ENCODE data around the gene HLX.
A peak's percentile ranks its signal among the peaks of the same experiment; 100 is the strongest.

The HLX gene

DNA sequence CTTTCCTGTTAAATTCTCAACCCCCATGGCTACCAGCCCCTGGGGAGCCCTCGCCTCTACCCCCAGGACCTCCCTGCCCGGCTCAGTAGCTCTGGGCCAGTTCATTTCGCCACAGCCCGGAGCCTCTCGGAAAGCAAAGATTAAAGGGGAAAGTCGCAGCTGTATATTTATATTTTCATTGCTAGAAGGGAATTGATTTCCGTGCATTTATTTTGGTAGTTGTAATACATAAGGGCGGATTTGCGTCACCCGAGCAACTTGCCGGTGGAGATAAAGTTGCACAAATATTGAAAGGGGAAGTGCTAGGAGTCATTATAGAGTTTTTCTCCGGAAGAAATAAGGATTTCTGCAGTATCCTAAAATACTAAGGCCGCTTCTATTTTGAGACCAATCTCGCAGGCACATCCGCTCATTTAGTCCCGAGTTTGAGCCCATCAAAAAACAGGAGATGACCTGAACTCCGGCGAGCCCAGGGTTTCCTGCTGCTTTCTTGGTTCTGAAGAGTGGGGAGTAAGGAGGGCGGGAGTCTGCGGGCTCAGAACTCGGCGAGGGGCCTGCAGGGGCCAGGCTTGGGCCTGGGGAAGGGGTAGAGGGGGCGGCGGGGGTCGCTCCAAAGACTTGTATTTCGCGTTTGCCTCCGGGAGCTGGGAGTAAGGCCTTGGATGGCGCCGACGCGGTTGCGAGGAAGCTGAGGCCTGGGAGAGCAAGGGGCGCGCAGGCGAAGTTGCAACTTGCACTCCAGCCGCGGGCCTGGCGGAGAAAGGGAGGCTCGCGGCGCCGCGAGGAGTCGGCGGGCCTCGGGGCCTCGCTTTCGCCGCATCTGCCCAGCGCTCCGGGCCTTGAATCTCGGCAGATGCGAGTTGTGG, 2.5 kb upstream of the HLX start:
- Histone ChIP-seq H3K4me2 (ENCODE audit: low read length) (peak overlapping the region; percentile 94), H3K79me2 (ENCODE audit: low read length) (no peaks in the 10 kb centered on the region), H4K20me1 (ENCODE audit: insufficient read depth, low read length) (no peaks in the 10 kb centered on the region), H3K9ac (ENCODE audit: low read length) (peak overlapping the region; percentile 63), H3K4me3 (ENCODE audit: low read length) (peak overlapping the region; percentile 76), H2AFZ (ENCODE audit: low read depth, low read length) (peak overlapping the region; percentile 12), H3K36me3 (replicated peaks; ENCODE audit: low read depth, low read length) (no peaks in the 10 kb centered on the region), H3K4me1 (ENCODE audit: low read length) (peaks cover 21% of the 10 kb centered on the region), H3K27me3 (ENCODE audit: low read depth, low read length) (peaks cover 32% of the 10 kb centered on the region), H3K9me3 (ENCODE audit: insufficient read depth, low read length) (no peaks in the 10 kb centered on the region), H3K27ac (ENCODE audit: low read length) (no peak overlapping the region)
- TF ChIP-seq EZH2phosphoT487 (IDR thresholded peaks at IDR 0.05; ENCODE audit: low read depth), result no peak

DNA sequence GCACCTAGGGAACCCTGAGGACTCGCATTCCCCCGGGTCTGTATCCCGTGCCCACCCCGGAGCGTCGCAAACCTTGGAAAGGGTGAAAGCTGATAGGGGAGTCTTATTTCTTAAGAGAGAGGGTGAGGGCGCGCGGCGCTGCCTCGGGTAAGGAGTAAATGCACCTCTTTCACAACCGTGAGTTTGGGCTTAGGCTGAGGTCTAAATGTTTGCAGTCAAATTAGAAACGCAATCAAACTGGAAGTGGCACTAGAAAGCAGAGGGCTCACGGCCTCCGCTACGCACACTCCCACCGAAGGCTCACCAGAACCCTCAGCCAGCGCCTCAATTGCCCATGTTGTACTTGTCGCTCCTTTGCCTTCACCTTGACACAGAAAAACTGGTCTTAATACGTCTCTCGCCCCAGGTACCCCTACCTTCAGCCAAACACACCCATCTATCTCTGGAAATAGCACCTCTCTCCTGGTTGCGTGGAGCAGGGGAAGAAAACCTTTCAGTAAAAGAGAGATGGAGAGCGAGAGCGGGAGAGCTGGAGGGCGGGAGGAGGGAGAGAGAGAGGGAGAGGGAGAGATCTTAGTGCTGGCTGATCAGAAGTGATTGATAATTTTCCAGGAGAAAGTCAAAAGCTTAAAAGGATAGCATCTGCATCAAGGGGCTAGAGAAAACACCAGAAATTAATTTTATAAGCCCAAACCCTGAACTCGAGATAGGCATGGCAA, 1.7 kb upstream of the HLX start:
- H3K4me2 ChIP-seq (ENCODE audit: low read length), result peak overlapping the region; percentile 94
- peak overlapping the region; percentile 76 for H3K4me3 ChIP-seq (ENCODE audit: low read length)
- no peak overlapping the region for H3K27ac ChIP-seq (ENCODE audit: low read length)

DNA sequence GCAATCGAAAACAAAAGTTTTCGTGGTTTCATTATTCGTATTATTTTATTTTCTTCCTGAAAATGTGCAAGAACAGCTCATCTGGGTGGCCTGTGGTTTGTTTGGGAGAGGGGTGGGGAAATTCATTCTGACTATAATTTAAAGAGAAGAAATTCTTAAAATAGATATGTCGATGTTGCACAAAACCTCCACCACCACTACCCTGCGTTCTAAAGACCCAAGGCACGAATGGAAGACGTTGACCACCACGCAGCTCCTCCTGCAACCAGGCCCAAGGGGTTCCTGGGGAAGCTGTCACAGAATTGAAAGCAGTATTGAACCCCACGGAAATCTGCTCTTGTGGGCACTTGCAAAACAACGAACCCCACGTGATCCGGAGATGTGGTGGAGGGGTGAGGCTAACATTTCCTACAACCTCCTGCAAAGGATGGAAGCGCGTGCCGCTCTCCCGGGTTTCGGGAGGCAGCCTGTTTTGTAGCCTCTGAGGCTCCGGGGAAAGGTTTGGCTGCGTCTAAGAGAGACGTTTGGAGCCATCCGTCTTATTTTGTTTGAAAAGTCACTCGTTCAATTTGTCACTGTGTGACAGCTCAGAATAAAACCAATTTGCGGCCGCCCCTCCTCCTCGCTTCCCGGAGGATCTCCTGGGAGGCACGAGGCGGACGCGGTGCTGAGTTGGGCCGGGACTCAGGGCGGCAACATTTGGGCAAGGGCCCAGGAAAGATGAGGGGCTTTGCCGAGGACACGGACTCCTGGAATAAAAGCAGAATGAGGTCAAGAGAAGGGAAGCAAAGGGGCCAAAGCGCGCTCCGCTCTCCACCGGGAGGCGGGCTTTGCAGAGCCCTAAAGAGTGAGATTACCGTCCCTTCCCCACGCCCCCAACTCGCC, 810 bp upstream of the HLX start:
- Histone ChIP-seq H3K36me3 (replicated peaks; ENCODE audit: low read depth, low read length) (no peaks in the 10 kb centered on the region), H3K9me3 (ENCODE audit: insufficient read depth, low read length) (no peaks in the 10 kb centered on the region), H4K20me1 (ENCODE audit: insufficient read depth, low read length) (no peaks in the 10 kb centered on the region), H3K27ac (ENCODE audit: low read length) (no peak overlapping the region), H3K4me3 (ENCODE audit: low read length) (peak overlapping the region; percentile 76), H2AFZ (ENCODE audit: low read depth, low read length) (peak overlapping the region; percentile 51), H3K27me3 (ENCODE audit: low read depth, low read length) (peaks cover 32% of the 10 kb centered on the region), H3K4me1 (ENCODE audit: low read length) (peaks cover 27% of the 10 kb centered on the region), H3K79me2 (ENCODE audit: low read length) (no peaks in the 10 kb centered on the region), H3K4me2 (ENCODE audit: low read length) (peak overlapping the region; percentile 94), H3K9ac (ENCODE audit: low read length) (peak overlapping the region; percentile 63)
- TF ChIP-seq, protein P1, sequence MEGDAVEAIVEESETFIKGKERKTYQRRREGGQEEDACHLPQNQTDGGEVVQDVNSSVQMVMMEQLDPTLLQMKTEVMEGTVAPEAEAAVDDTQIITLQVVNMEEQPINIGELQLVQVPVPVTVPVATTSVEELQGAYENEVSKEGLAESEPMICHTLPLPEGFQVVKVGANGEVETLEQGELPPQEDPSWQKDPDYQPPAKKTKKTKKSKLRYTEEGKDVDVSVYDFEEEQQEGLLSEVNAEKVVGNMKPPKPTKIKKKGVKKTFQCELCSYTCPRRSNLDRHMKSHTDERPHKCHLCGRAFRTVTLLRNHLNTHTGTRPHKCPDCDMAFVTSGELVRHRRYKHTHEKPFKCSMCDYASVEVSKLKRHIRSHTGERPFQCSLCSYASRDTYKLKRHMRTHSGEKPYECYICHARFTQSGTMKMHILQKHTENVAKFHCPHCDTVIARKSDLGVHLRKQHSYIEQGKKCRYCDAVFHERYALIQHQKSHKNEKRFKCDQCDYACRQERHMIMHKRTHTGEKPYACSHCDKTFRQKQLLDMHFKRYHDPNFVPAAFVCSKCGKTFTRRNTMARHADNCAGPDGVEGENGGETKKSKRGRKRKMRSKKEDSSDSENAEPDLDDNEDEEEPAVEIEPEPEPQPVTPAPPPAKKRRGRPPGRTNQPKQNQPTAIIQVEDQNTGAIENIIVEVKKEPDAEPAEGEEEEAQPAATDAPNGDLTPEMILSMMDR (IDR thresholded peaks at IDR 0.05; ENCODE audit: low read depth, low read length), result no peak
- no peak for TF ChIP-seq EZH2phosphoT487 (IDR thresholded peaks at IDR 0.05; ENCODE audit: low read depth)

More for the DNA sequence above, 1.7 kb upstream of the HLX start:
- H2AFZ ChIP-seq (ENCODE audit: low read depth, low read length), result peak overlapping the region; percentile 12; the same call in 1 of the 2 replicates
- H3K4me1 ChIP-seq (ENCODE audit: low read length), result peaks cover 25% of the 10 kb centered on the region
- no peaks in the 10 kb centered on the region for H3K9me3 ChIP-seq (ENCODE audit: insufficient read depth, low read length)
- peaks cover 32% of the 10 kb centered on the region for H3K27me3 ChIP-seq (ENCODE audit: low read depth, low read length)
- H3K36me3 ChIP-seq (replicated peaks; ENCODE audit: low read depth, low read length), result no peaks in the 10 kb centered on the region
- H3K79me2 ChIP-seq (ENCODE audit: low read length), result no peaks in the 10 kb centered on the region
- peak overlapping the region; percentile 63 for H3K9ac ChIP-seq (ENCODE audit: low read length)
- no peaks in the 10 kb centered on the region for H4K20me1 ChIP-seq (ENCODE audit: insufficient read depth, low read length)
- TF ChIP-seq, protein P1 (IDR thresholded peaks at IDR 0.05; ENCODE audit: low read depth, low read length), result no peak
- TF ChIP-seq EZH2phosphoT487 (IDR thresholded peaks at IDR 0.05; ENCODE audit: low read depth), result no peak

DNA sequence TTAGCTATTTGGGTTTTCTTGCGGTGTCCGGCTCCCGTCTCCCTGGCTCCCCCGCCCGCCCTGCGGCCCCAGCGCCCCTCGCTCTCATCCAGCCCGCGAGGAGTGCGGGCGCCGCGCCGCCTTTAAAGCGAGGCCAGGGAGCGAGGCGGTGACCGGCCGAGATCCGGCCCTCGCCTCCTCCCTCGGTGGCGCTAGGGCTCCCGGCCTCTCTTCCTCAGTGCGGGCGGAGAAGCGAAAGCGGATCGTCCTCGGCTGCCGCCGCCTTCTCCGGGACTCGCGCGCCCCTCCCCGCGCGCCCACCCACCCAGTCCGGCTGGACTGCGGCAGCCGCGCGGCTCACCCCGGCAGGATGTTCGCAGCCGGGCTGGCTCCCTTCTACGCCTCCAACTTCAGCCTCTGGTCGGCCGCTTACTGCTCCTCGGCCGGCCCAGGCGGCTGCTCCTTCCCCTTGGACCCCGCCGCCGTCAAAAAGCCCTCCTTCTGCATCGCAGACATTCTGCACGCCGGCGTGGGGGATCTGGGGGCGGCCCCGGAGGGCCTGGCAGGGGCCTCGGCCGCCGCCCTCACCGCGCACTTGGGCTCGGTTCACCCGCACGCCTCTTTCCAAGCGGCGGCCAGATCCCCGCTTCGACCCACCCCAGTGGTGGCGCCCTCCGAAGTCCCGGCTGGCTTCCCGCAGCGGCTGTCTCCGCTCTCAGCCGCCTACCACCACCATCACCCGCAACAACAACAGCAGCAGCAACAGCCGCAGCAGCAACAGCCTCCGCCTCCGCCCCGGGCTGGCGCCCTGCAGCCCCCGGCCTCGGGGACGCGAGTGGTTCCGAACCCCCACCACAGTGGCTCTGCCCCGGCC, 492 bp downstream of the HLX start:
- Histone ChIP-seq H3K4me1 (ENCODE audit: low read length) (peaks cover 27% of the 10 kb centered on the region), H2AFZ (ENCODE audit: low read depth, low read length) (peak overlapping the region; percentile 37; the same call in 1 of the 2 replicates), H3K4me2 (ENCODE audit: low read length) (peak overlapping the region; percentile 94), H3K27me3 (ENCODE audit: low read depth, low read length) (peaks cover 24% of the 10 kb centered on the region), H3K27ac (ENCODE audit: low read length) (no peak overlapping the region), H4K20me1 (ENCODE audit: insufficient read depth, low read length) (no peaks in the 10 kb centered on the region), H3K9me3 (ENCODE audit: insufficient read depth, low read length) (no peaks in the 10 kb centered on the region), H3K36me3 (replicated peaks; ENCODE audit: low read depth, low read length) (no peaks in the 10 kb centered on the region), H3K9ac (ENCODE audit: low read length) (peak overlapping the region; percentile 38), H3K4me3 (ENCODE audit: low read length) (peak overlapping the region; percentile 76), H3K79me2 (ENCODE audit: low read length) (no peaks in the 10 kb centered on the region)
- TF ChIP-seq EZH2phosphoT487 (IDR thresholded peaks at IDR 0.05; ENCODE audit: low read depth), result no peak
- TF ChIP-seq, protein P1 (IDR thresholded peaks at IDR 0.05; ENCODE audit: low read depth, low read length), result no peak; the same call in 1 of the 2 replicates
